Large intestine (tissue), 3 donors: Measurements from ENCODE around the gene CYTH2. TPM values are rescaled to one million over a fixed set of nuclear protein-coding genes. Genes with fewer than 3 reads are reported as not detected.

Experiments used
- DNase-seq, 2 donors: peaks; one replicate each; pipeline versions ENCODE4 v3.0.0 to v3.0.0-alpha.2; 2013
- H3K27ac ChIP-seq: one replicate; pipeline ENCODE4 v1.5.1; 2013; ENCODE audit warnings: low read length
- H3K27me3 ChIP-seq: 2 replicates; pipeline ENCODE4 v1.6.1; 2013; ENCODE audit warnings: low read length; ENCODE audit not compliant: control insufficient read depth, insufficient read depth
- H3K36me3 ChIP-seq: 2 replicates; pipeline ENCODE4 v1.6.1; 2013; ENCODE audit warnings: low read length; ENCODE audit not compliant: control insufficient read depth, insufficient read depth
- H3K4me1 ChIP-seq: one replicate; pipeline ENCODE4 v1.6.1; 2013; ENCODE audit warnings: low read length; ENCODE audit not compliant: control insufficient read depth, insufficient read depth
- H3K4me3 ChIP-seq: one replicate; pipeline ENCODE4 v1.5.1; 2013; ENCODE audit warnings: low read length
- H3K9me3 ChIP-seq: one replicate; pipeline ENCODE4 v1.6.1; 2013; ENCODE audit warnings: mild to moderate bottlenecking, low read depth, low read length, moderate library complexity; ENCODE audit not compliant: control insufficient read depth
- WGBS: methylation state at CpG from one replicate; pipeline ENCODE4 v1.1.5; 2013; ENCODE audit warnings: low lambda C conversion rate; ENCODE audit not compliant: insufficient coverage; 5-methylcytosine and 5-hydroxymethylcytosine counted together
- polyA plus RNA-seq: library from polyadenylated mRNA; unstranded; fragments of 120-200 nt; gene quantifications from one replicate; pipeline ENCODE4 v1.2.1, GENCODE V29; 2013

The CYTH2 gene
- polyA plus RNA-seq, 1 donor: 63.8 TPM

DNA sequence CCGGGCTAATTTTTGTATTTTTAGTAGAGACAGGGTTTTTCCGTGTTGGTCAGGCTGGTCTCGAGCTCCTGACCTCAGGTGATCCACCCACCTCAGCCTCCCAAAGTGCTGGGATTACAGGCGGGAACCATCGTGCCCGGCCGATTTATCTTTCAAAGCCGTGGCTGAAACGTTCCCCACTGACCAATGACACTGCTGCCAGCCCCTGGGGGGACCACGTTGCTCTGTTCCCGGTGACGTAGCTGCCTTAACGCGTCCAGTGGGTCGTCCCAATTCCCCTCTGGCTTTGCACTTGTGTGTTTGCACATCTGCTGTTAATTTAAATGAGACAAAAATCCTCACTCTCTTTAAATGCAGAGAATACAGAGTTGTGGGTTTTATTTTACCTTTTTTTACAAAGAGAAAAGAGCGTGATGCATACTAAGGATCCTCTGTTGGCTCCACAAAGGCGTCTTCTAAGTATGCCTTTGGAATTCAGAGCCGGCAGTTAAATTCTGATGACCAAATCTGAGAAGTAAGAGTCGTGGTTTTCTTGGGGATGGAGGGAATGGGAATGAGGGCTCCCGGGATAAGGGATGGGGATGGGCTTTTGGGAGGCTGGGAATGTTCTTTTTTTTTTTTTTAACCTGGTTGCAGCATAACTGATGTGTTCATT, 61.0 kb downstream of the CYTH2 start:
- no peaks in the 10 kb centered on the region for H3K4me1 ChIP-seq
- no peaks in the 10 kb centered on the region for H3K36me3 ChIP-seq
- H3K9me3 ChIP-seq: peaks cover 6% of the 10 kb centered on the region
- no peak overlapping the region for H3K4me3 ChIP-seq
- DNase-seq: no peak
- no peak overlapping the region for H3K27ac ChIP-seq
- WGBS: 71% methylated on average over 3 of the region's 20 CpGs
- H3K27me3 ChIP-seq: no peaks in the 10 kb centered on the region

DNA sequence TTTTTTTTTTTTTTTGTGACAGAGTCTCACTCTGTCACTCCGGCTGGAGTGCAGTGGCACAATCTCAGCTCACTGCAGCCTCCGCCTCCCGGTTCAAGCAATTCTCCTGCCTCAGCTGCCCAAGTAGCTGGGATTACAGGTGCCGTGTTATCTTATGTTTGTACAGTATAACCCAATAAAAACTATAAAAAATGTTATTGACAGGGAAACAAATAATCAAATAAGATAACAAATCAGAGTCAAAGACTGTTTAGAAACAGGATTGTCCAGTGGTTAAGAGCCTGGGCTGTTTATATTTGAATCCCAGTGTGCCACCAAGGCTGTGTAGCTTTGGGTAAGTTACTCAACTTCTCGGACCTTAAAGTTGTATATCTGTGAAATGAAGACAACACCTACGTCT, 61.6 kb downstream of the CYTH2 start:
- Histone ChIP-seq H3K4me1 (no peaks in the 10 kb centered on the region), H3K4me3 (no peak overlapping the region), H3K9me3 (peaks cover 6% of the 10 kb centered on the region), H3K36me3 (no peaks in the 10 kb centered on the region), H3K27me3 (no peaks in the 10 kb centered on the region), H3K27ac (no peak overlapping the region)
- WGBS: no CpG with 5 or more reads among the region's 6 CpGs
- DNase-seq: no peak

Other genes with a start within 250 kb of the CYTH2 start
- 40.9 TPM for gene CARD8, start 213.5 kb upstream of the CYTH2 start, polyA plus RNA-seq
- gene ZNF114, start 199.3 kb upstream of the CYTH2 start, polyA plus RNA-seq: 2.2 TPM
- 43.6 TPM for gene EMP3, start 143.8 kb upstream of the CYTH2 start, polyA plus RNA-seq
- 10.3 TPM for gene TMEM143, start 105.4 kb upstream of the CYTH2 start, polyA plus RNA-seq
- gene SYNGR4, start 105.0 kb upstream of the CYTH2 start, polyA plus RNA-seq: 0.12 TPM
- 253 TPM for gene KDELR1, start 77.8 kb upstream of the CYTH2 start, polyA plus RNA-seq
- gene GRIN2D, start 75.7 kb upstream of the CYTH2 start, polyA plus RNA-seq: 0.48 TPM
- gene GRWD1, start 23.4 kb upstream of the CYTH2 start, polyA plus RNA-seq: 19.3 TPM
- gene KCNJ14, start 13.8 kb upstream of the CYTH2 start, polyA plus RNA-seq: 0.70 TPM
- 7.2 TPM for gene LMTK3, start 42.5 kb downstream of the CYTH2 start, polyA plus RNA-seq
- 1.0 TPM for gene SULT2B1, start 82.8 kb downstream of the CYTH2 start, polyA plus RNA-seq
- gene SPACA4, start 137.4 kb downstream of the CYTH2 start, polyA plus RNA-seq: 4.2 TPM
- 77.5 TPM for gene FAM83E, start 145.7 kb downstream of the CYTH2 start, polyA plus RNA-seq
- gene RPL18, start 149.8 kb downstream of the CYTH2 start, polyA plus RNA-seq: 2,091 TPM
- gene SPHK2, start 150.1 kb downstream of the CYTH2 start, polyA plus RNA-seq: 20.1 TPM
- gene DBP, start 168.0 kb downstream of the CYTH2 start, polyA plus RNA-seq: 4.0 TPM
- 10.1 TPM for gene CA11, start 176.8 kb downstream of the CYTH2 start, polyA plus RNA-seq
- 0.42 TPM for gene NTN5, start 203.6 kb downstream of the CYTH2 start, polyA plus RNA-seq
- 105 TPM for gene FUT2, start 226.6 kb downstream of the CYTH2 start, polyA plus RNA-seq